GM18519 (cell line): ENCODE results near the gene ZNF862.
A peak's percentile ranks its signal among the peaks of the same experiment; 100 is the strongest.

Experiments
- ATAC-seq: cut with Tn5 transposase; IDR thresholded peaks from one replicate; pipeline ENCODE4 v1.9.1; 2021; ENCODE audit warnings: mild to moderate bottlenecking, moderate library complexity; ENCODE audit not compliant: unreplicated experiment, low FRiP score

ZNF862 gene

DNA sequence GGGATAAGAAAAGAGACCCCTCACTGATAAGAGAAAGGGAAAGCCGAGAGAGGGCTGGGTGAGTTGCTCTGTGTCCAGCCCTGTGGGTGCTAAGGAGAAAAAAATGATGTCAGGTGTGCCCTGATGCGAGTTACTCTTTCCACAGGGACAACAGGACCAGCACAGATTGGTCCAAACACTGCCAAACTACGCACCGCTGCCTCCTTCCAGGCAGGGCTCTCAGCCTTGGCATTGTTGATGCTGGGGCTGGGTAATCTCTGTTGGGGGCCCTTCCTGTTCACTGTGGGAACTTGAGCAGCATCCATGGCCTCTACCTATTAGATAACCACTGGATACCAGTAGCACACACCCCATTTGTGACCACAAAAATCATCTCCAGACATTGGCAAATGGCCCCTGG lies 25.3 kb downstream of the ZNF862 start:
- ATAC-seq = no peak

DNA sequence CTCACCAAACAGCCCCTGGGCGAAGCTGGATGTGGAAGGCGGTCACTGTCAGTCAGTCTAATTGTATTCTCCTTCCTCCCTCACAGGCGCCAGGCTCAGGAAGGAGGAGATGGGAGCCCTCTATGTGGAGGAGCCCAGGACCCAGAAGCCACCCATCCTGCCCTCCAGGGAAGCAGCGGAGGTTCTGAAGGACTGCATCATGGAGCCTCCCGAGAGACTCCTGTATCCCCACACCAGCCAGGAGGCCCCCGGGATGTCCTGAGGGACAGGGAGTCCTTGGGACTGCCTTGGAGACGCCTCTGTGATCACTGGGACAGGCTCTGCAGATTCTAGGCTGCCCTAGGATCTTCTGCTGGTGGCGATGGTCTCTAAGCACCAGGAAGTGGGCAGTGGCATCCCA lies 25.8 kb downstream of the ZNF862 start:
- ATAC-seq = no peak

DNA sequence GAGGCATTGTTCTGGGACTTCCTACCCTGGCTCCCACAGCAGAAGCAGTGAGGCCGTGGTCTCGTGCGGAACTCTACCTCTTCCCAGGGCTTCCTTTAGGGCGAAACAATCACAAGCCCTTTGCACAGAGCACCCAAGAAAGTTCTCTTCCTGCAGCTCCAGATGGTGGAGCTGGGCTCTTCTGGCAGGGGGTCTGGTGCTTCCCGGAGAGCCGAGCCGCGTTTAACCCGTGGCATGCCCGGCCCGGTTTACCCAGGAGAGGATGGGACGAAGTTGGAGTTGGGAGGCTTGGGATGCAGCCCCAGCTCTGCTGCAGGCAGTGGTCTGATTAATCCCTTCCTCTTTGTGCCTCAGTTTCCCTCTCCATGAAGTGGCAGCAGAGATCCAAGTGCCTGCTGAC lies 26.6 kb downstream of the ZNF862 start:
- no peak for ATAC-seq

DNA sequence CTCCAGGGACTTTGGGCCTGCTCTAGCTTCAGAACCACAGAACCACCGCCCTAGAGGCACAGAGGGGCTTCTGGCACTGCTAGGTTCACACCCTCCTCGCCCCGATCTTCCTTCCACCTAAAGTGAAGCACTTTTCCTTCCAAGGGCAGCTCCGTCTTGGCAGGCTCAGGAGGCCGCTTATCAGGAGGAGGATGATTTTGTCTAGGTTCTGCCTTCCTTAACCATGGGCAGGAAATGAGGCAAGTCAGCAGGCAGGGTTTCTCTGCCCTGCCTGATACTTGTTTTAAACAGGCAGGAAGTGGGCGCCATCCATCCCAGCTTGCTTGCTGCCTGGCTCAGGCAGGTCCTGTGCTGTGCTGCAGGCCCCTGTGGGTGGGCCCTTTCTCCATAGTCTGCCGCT lies 27.3 kb downstream of the ZNF862 start:
- no peak for ATAC-seq

DNA sequence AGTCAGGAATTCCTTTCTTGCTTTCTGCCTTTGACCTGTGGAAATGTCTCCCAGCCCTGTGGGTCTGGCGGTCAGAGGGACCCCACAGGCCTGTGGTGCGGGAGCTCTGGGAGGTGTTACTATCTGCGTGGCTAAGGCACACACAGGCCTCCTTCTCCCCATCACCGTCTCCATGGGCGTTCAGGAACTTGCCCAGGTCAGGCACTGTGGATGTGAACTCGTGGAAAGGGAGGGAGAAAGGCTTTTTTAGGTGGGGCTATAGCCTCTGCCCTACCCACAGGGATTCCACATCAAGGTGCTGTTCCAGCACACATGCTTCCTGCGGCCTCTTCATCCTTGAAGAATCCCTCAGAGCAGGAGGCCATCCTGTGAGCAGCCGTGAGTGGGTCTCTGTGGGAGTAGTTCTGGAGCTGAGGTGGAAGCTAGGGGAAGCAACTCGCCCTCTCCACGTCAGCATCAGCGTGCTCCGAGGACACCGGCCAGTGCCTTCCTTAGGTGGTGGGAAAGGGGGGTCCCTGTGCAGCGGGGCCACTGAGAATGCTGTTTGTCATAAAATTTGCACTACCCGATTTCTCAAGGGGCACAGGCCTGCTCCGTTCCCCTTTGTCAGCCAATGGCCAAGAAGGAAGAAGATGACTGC lies 28.1 kb downstream of the ZNF862 start:
- ATAC-seq = no peak

- no peak for ATAC-seq
Observed at GRCh38 chr7:149866779-149867447, 28.7 kb downstream of the ZNF862 start.

- no peak for ATAC-seq
Observed at GRCh38 chr7:149867762-149868622, 29.8 kb downstream of the ZNF862 start.

DNA sequence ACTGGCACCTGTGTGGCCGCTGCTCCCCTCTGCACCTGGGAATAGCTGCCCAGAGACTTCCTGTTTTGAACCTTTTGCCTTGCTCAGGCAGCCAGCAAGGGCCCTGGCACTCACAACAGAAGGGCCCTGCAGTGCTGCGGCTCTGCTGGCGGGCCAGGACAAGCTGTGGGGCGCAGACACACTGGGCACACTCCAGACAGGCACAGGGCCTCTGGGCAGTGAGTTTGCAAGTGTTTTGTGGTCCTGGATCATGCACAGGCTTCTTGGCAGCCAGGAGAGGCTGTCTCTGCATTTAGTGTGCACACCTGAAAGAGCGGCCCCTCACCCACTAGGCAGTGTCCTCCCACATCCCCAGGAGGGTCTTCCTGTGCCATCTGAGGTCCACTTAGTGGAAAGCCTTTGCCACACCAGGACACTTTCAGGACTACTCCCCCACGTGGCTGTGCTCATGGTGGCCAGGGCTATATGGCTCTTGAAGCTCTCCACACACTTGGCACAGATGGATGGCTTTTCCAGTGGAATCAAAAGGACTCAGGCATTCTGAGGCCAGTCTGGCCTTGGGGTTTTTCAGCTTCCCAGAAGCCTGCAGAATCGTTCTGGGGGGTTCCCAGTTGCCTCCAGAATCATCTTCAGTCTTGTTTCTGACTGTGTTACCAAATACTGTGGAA lies 30.6 kb downstream of the ZNF862 start:
- ATAC-seq = no peak

- ATAC-seq = no peak
Observed at GRCh38 chr7:149869291-149869650, 31.1 kb downstream of the ZNF862 start.

GRCh38 chr7:149869867-149870266 lies 31.7 kb downstream of the ZNF862 start:
- no peak for ATAC-seq

DNA sequence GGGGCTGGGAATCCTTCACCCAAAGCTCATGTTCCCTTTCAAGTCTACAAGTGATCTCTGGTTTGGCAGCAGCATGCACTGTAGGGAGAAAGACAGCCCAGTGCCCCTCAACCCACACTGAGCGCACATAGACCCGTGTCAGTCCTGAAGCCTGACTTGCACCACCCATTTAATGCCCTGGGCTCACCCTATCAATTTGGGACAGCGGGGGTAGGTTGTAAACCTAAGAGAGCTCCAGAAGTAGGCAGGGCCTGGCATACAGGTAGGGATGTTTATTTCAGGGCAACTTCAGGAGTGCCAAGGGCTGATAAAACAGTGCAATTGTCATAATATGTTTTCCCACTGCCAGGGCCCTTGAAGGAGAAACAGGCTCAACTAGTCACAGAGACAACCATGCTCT lies 32.1 kb downstream of the ZNF862 start:
- ATAC-seq = no peak

DNA sequence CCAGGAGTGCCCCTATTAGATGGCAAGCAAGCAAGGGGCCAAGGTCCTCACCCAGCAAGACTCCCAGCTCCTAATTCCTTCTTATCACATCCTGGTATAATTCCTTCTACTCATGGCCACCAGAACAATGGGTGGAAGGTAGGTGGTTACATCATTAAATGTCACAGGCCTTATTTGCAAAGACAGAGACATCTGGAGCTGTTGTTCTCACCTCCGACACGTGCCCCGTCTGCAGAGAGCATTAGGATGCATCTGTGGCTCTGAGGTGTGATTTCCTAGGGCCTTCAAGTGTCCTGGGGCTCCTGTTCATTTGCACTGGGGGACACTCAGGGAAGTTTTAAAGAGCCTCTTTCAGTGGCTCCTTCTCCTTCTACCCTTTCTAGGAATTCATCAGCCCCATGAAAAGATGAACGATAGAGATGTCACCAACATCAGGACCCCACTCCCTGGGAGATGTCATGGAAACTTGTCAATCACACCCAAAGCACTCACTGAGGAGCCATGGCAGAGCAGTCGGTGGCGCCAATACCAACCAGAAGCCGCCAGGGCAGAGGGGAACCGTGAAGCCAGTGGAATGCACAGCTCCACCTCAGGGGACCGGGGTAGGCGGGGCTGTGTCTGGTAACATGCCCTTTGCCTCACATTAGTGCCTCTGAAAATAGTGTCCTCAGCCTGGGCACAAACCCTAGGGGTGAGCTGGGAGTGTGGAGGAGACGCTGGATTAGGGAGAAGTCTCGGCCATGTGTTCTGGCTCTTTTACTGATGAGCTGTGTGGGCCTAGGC lies 32.7 kb downstream of the ZNF862 start:
- ATAC-seq = no peak

- no peak for ATAC-seq
Observed at GRCh38 chr7:149871576-149871975, 33.4 kb downstream of the ZNF862 start.

DNA sequence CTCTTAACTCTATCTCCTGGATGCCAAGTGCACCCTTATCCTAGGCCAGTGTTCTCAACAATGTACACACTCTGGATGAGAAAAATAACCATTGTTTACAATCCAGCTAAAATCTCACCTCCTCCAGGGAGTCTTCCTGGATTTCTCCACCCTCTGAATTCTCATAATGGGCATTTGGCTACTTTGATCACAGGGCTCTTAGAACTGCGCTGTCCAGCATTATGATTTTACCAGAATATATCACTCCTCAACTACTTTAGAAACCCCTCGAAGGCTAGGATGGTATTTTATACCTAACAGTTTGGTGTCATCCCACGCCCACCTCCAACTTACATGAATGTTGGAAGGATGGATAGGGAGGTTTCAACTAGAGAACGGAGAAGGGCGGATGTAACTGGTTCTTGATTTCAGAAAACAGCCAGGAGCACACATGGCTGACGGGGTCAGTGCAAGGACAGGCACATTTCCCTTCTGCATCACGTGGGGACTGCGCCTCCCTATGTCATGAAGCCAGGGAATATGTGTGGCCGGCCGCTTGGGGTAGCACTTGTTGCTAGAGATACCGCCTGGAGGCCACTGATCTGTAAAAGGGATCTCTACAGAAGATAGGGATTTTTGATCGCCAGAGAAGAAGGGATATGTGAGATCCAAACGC lies 34.4 kb downstream of the ZNF862 start:
- no peak for ATAC-seq

GRCh38 chr7:149873074-149873969 lies 35.1 kb downstream of the ZNF862 start, which contains the start of gene ATP6V0E2:
Gene ATP6V0E2 (plus strand): TSS chr7:149873969. CDS start chr7:149874066, 97 bp downstream.
- ATAC-seq = peak; percentile 75

DNA sequence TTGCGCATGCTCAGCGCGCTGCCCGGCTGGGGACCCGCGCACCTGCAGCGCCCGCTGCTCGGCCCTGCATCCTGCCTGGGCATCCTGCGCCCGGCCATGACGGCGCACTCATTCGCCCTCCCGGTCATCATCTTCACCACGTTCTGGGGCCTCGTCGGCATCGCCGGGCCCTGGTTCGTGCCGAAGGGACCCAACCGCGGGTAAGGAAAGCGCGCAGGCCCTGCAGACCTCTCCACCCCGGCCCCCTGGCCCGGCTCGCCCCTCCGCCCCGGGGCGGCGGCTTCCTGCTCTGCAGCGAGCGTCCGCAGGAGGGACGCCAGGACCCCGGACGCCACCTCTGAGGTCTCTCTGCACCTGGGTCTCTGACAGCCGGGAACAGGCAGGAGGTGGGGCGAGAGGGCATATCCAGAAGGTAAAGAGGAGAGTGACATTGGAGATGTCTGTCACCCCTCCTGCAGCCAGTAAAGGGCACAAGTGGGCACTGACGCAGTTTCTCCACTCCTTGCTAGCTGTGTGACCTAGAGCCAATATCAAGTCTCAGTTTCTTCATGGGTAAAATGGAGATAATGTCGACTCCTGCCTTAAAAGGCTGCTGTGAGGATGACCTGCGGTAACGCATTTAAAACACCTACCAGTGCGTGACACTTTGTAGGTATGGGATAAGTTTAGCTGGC lies 35.9 kb downstream of the ZNF862 start:
- ATAC-seq = no peak

- no peak for ATAC-seq
Observed at GRCh38 chr7:149874644-149875028, 36.5 kb downstream of the ZNF862 start.

DNA sequence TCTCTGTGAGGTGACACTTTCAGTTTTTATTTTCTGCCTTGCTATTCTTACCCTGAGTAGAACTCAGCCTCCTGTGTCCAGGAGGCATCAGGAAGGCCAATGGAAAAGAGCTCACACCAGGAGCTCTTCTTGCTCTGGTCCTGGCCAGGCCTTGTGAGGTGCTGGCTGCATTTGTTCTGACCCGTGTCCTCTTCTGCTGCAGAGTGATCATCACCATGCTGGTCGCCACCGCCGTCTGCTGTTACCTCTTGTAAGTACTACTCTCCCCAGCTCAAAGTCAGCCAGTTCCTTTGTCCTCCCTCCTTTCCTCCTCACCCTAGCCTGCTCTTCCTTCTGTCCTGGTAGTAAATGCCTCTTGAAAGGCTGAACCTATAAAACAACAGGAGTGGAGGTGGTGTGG lies 37.2 kb downstream of the ZNF862 start:
- ATAC-seq = no peak
